Activated naive CD4-positive, alpha-beta T cell treated with anti-CD3 and anti-CD28 coated beads for 36 hours (primary cell): ENCODE results near the gene FRY. TPM values are rescaled to one million over a fixed set of nuclear protein-coding genes. Genes with fewer than 3 reads are reported as not detected.

Source experiments
- CTCF ChIA-PET: fragments of 350-600 bp; sonication (Branson Sonifier 250); formaldehyde crosslinking; loops from one replicate; lab custom pipeline; 2021; ENCODE audit warnings: antibody characterized with exemption; lab: Charles Lee
- DNase-seq: peaks from one replicate; pipeline ENCODE4 v3.0.0-alpha.2; 2020
- H3K27ac Mint-ChIP-seq: one replicate; pipeline ENCODE4 v1.8.0; 2021; ENCODE audit warnings: mild to moderate bottlenecking, mixed read lengths
- H3K27me3 Mint-ChIP-seq: one replicate; pipeline ENCODE4 v1.8.0; 2021; ENCODE audit warnings: low read depth, mixed read lengths
- H3K36me3 Mint-ChIP-seq: one replicate; pipeline ENCODE4 v1.8.0; 2021; ENCODE audit warnings: low read depth, mixed read lengths
- H3K4me1 Mint-ChIP-seq: one replicate; pipeline ENCODE4 v1.8.0; 2021; ENCODE audit warnings: low read depth, mixed read lengths
- H3K4me3 Mint-ChIP-seq: one replicate; pipeline ENCODE4 v1.8.0; 2021; ENCODE audit warnings: mild to moderate bottlenecking, moderate library complexity, mixed read lengths
- H3K9me3 Mint-ChIP-seq: one replicate; pipeline ENCODE4 v1.8.0; 2021; ENCODE audit warnings: mixed read lengths
- intact Hi-C: fragments of 100-400 bp; cut with micrococcal nuclease; formaldehyde crosslinking; loops from one replicate; pipeline ENCODE4 v1.15.1; 2023
- total RNA-seq, 2 experiments: library from RNA; stranded (reverse); gene quantifications; one replicate each; pipeline ENCODE4 v1.2.3, GENCODE V29; 2021

FRY gene
- total RNA-seq, 2 experiments from 2014 or later: 7.3 to 7.8 TPM

DNA sequence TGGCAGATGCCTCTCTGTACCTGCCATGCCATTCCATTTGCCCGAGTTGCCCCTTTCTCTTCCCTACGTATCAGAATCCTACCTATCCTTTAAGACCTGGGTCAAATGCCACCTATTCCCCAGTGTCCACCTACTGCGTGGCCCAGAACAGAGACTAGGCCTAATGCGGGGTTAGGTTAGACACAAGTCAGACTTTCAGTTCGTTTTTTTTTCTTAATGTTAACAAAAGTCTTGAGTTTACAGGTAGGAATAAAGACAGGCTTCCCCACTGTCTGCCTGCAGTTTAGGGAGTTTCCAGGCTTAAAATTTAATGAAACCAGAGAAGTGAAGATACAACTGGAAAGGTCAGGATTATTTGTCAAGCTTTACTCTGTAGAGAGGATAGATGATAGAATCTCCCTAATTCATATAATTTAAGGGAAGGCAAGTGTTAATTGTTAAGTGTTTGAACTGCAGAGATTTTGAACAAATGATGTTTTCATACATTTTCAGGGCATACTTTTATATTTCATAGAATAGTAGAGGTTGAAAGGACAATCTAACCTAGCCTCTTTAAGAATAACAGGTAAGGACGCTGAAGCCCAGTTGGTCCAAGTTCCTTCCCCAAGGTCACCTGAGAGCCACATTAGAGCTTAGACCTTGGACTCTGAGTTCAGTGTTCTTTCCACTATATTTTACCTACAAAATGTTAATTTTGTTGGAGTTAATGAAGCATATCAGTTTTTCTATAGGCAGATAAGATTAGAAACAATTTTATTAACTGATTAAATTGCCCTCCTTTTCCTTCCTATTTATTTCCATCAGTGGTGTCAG, 35.8 kb downstream of the FRY start:
- Mint-ChIP-seq H3K36me3 (peaks cover 4% of the 10 kb centered on the region), H3K9me3 (no peaks in the 10 kb centered on the region), H3K4me3 (no peak overlapping the region), H3K4me1 (no peaks in the 10 kb centered on the region), H3K27ac (no peak overlapping the region), H3K27me3 (no peaks in the 10 kb centered on the region)
- intact Hi-C loops: no loop called here
- CTCF ChIA-PET: no interaction called here
- DNase-seq: no peak

- no peak for DNase-seq
- Mint-ChIP-seq H3K4me1 (peaks cover 2% of the 10 kb centered on the region), H3K4me3 (no peak overlapping the region), H3K36me3 (peaks cover 4% of the 10 kb centered on the region), H3K27me3 (no peaks in the 10 kb centered on the region), H3K9me3 (no peaks in the 10 kb centered on the region), H3K27ac (no peak overlapping the region)
- CTCF ChIA-PET: no interaction called here
- intact Hi-C loops: no loop called here
Observed at GRCh38 chr13:32068255-32068654, 36.7 kb downstream of the FRY start.

DNA sequence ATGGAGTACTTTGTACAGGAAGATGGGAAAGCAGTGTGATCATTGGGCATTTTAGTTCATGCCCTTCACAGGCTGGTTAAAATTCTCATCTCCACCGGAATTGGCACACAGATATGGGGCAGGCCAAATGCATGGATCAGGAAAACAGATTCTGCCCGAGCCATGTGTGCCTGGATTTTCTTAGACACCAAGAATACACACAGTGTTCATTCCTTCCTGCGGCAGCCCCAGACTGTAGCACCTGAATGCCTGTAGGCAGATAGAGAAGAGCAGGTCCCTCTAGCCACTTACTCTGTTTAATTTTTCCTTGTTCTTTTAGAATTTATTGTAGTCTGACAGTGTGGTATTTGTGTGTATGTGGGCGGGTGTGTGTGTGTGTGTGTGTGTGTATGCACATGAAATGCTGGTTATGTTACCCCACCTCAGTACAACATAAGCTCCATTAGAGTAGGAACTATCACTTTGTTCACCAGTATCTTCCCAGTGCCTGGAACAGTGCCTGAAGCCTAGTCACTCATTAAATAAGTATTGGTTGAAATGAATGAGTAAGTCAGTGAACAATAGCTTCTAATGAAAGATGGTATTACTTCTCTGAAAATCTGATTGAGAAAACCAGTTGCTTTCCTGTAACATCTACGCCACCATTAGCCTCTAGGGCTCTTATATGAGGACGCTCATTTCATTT, 41.7 kb downstream of the FRY start:
- Mint-ChIP-seq H3K36me3 (peaks cover 4% of the 10 kb centered on the region), H3K27ac (no peak overlapping the region), H3K9me3 (no peaks in the 10 kb centered on the region), H3K4me1 (peaks cover 2% of the 10 kb centered on the region), H3K27me3 (no peaks in the 10 kb centered on the region), H3K4me3 (no peak overlapping the region)
- no peak for DNase-seq
- intact Hi-C loops: no loop called here
- CTCF ChIA-PET: interaction anchor here (0.5 to 1.2 kb wide), 2 partner anchors 44 to 111 kb away, joined by 4 read pairs; no protein-coding TSS in a partner anchor

DNA sequence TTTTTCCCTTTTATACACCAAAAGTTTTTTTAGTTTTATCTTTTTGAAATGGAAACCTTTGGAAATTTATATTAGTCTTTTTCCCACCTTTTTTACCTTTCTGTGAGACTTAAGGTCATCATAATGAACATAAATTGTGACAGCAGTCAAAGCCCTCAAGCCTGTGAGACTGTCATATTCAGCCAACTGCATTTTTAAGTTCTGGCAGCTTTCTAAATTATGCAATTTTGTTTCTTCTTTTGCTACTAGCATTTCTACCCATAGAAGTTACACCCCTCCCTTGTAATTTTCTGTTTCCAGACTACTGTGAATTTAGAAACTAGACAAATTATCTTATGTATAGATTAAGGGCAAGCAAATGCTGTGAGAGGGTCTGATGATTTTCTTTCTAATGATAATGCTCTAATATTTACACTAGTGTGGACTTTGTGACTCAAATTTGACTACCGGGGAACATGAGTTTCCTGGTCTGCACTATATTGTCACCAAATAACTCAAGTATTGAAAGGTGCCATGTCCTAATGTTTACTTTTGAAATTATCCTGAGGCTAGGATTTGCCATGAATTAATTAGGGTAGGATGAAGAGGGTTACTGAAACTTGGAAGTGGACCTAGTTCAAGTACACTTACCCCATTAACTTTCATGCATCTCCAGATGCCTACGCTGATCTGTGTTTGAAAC, 43.7 kb downstream of the FRY start:
- Mint-ChIP-seq H3K27ac (no peak overlapping the region), H3K9me3 (no peaks in the 10 kb centered on the region), H3K27me3 (no peaks in the 10 kb centered on the region), H3K4me1 (peaks cover 2% of the 10 kb centered on the region), H3K4me3 (no peak overlapping the region), H3K36me3 (peaks cover 2% of the 10 kb centered on the region)
- intact Hi-C loops: no loop called here
- CTCF ChIA-PET: no interaction called here
- DNase-seq: no peak

DNA sequence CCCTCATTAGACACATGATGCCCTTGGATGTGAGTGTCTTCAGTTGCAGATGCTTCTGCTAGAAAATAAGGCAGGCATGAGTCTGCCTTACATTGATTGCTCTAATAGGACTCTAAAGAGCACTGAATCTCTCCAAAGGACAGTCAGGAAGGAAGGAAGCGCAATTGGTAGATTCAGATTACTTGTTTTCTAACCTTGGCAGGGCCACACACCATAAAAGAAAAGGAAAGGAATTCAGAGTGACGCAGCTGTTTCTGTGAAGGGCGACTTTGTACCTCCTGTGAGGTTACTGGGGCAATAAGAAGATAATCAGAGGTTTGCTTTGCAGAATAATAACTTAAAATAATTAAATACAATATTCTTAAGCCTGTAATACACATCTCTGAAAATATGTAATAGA, 48.0 kb downstream of the FRY start:
- H3K9me3 Mint-ChIP-seq: no peaks in the 10 kb centered on the region
- CTCF ChIA-PET: no interaction called here
- H3K4me1 Mint-ChIP-seq: no peaks in the 10 kb centered on the region
- peaks cover 2% of the 10 kb centered on the region for H3K36me3 Mint-ChIP-seq
- no peaks in the 10 kb centered on the region for H3K27me3 Mint-ChIP-seq
- intact Hi-C loops: no loop called here
- H3K4me3 Mint-ChIP-seq: no peak overlapping the region
- no peak overlapping the region for H3K27ac Mint-ChIP-seq
- no peak for DNase-seq

DNA sequence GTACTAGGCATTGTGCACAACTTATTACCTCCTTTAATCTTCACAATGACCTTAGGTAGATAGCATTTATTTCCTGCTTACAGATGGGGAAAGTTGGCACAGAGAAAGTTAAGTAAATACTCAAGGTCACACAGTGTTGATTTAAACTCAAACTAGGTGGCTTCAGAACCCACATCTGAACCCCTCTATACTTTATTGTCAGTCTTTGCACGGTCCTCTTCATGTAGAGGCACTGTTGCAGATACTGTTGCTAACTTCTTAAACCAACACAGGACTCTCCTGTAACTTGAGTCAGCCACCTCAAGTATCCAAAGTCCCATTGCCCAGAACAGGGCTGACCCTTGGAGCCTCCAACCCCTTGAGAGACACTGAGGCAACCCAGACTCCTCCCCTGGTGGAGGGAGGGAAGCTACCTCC, 48.8 kb downstream of the FRY start:
- Mint-ChIP-seq H3K4me3 (no peak overlapping the region), H3K36me3 (peaks cover 2% of the 10 kb centered on the region), H3K9me3 (no peaks in the 10 kb centered on the region), H3K27ac (no peak overlapping the region), H3K4me1 (no peaks in the 10 kb centered on the region), H3K27me3 (no peaks in the 10 kb centered on the region)
- intact Hi-C loops: no loop called here
- CTCF ChIA-PET: interaction anchor here (0.9 kb wide), 1 partner anchor 31 kb away, joined by 3 read pairs; no protein-coding TSS in a partner anchor
- DNase-seq: no peak

DNA sequence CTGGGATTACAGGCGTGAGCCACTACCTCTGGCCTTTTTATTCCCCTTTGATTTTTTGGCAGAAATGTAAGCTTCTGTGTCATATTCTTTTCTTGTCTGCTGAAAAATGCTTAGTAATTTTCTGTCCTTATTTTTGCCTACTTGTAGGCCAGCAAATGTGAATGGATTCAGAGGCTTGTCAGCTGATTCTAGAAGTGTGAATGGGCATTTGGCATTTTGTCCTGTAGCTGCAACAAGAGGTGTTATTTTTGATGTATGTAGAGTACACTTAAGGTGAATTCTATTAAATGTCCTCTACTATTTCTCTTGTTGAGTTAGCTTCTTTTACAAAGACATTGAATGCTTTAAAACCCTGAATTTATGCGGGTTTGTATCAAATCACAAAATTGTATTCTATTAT, 50.0 kb downstream of the FRY start:
- intact Hi-C loops: no loop called here
- H3K27me3 Mint-ChIP-seq: no peaks in the 10 kb centered on the region
- CTCF ChIA-PET: interaction anchor here (1.4 kb wide), 1 partner anchor 29 kb away, joined by 3 read pairs; no protein-coding TSS in a partner anchor

DNA sequence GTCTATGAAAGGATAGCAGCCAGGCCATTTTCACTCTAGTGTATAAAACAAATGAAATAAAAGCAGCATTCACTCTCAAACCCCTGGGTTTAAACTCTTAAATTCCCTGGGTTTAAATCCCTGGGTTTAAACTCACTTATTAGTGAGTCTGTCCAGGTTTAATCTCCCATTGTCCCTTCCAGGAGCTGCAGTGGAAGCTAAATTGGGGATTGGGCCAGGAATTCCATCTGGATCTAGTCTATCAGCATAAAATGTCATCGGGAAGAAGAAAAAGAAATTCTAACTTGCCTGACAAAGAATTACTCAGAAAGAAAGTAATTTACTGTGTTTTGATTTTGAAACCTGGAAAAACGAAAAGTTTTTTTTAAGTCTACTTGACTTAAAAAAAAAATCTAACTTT, 54.8 kb downstream of the FRY start:
- no peak overlapping the region for H3K27ac Mint-ChIP-seq
- DNase-seq: no peak
- no peaks in the 10 kb centered on the region for H3K27me3 Mint-ChIP-seq
- CTCF ChIA-PET: interaction anchor here (0.7 to 1.2 kb wide), 3 partner anchors 9 to 975 kb away, joined by 3 to 4 read pairs (median 3); no protein-coding TSS in a partner anchor
- intact Hi-C loops: no loop called here
- H3K9me3 Mint-ChIP-seq: no peaks in the 10 kb centered on the region
- H3K4me3 Mint-ChIP-seq: no peak overlapping the region
- no peaks in the 10 kb centered on the region for H3K4me1 Mint-ChIP-seq
- H3K36me3 Mint-ChIP-seq: no peaks in the 10 kb centered on the region

More for the DNA sequence above, 50.0 kb downstream of the FRY start:
- Mint-ChIP-seq H3K4me3 (no peak overlapping the region), H3K4me1 (no peaks in the 10 kb centered on the region), H3K27ac (no peak overlapping the region), H3K36me3 (peaks cover 2% of the 10 kb centered on the region), H3K9me3 (no peaks in the 10 kb centered on the region)
- no peak for DNase-seq

- CTCF ChIA-PET: interaction anchor here (0.7 to 1.2 kb wide), 3 partner anchors 9 to 976 kb away, joined by 3 to 4 read pairs (median 3); no protein-coding TSS in a partner anchor
- no peak overlapping the region for H3K4me3 Mint-ChIP-seq
Observed at GRCh38 chr13:32086791-32087441, 55.3 kb downstream of the FRY start.

DNA sequence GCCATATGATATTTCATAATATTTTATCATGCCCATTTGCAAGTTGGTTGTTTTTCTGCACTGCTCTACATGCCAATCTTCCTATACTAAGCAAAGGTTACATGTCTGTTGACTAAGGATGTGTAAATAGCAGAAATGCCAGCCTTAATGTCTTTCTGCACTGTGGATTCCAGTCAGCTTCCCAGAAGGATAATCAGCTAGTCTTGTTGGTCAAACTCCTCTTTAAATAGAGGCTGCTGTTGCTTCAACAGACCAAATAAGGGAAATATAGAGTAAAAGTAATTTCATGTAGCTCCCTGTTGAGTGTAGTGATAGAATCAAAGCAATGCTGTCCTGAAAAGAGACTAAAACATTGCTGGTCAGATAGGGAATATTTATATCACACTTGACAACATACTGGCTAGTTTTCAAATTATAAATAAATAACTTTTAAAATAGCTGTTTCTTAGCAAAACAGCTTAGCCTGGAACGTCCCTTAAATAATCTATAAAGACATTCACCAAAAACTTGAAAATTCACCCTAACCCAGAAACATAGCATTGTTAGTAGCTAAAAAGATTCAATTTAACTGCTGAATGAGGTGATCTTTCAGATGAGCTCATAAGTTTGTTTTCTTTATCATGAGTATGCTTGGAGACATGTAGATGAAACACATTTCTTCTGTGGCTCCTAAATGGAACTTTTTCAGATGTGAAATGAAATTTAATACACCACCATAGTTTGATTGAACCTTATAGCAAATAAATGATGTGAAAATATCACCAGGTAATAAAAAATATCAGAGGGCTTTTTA, 56.6 kb downstream of the FRY start:
- no peak for DNase-seq
- intact Hi-C loops: no loop called here
- H3K4me3 Mint-ChIP-seq: no peak overlapping the region
- CTCF ChIA-PET: no interaction called here
- no peak overlapping the region for H3K27ac Mint-ChIP-seq
- H3K4me1 Mint-ChIP-seq: no peaks in the 10 kb centered on the region
- H3K36me3 Mint-ChIP-seq: no peaks in the 10 kb centered on the region
- H3K9me3 Mint-ChIP-seq: no peaks in the 10 kb centered on the region
- H3K27me3 Mint-ChIP-seq: no peaks in the 10 kb centered on the region

More at GRCh38 chr13:32086791-32087441, 55.3 kb downstream of the FRY start:
- no peaks in the 10 kb centered on the region for H3K27me3 Mint-ChIP-seq
- no peak for DNase-seq
- intact Hi-C loops: no loop called here
- H3K27ac Mint-ChIP-seq: no peak overlapping the region
- no peaks in the 10 kb centered on the region for H3K4me1 Mint-ChIP-seq
- no peaks in the 10 kb centered on the region for H3K36me3 Mint-ChIP-seq
- no peaks in the 10 kb centered on the region for H3K9me3 Mint-ChIP-seq

DNA sequence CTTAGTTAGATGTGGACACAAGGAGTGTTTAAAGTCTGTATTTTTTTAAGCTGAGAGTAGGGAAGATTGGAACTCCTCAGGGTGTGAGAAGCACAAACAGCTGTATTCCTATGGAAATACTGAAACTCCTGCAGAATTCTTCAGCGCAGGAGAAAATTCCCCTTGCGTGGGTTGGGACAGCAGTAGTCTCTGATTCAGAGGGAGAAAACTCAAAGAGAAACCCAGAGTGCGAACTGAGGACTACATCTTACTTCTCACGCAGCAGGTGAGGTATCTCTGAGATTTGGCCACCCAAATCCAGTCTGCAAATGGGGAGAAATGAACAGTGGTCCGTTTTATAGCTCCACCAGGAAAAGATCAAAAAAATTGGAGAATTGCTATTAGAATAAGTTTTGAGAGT, 60.9 kb downstream of the FRY start:
- Mint-ChIP-seq H3K27ac (no peak overlapping the region), H3K27me3 (no peaks in the 10 kb centered on the region), H3K36me3 (no peaks in the 10 kb centered on the region), H3K9me3 (no peaks in the 10 kb centered on the region), H3K4me1 (no peaks in the 10 kb centered on the region), H3K4me3 (no peak overlapping the region)
- DNase-seq: no peak
- intact Hi-C loops: no loop called here
- CTCF ChIA-PET: no interaction called here
